HEK293 (cell line): ENCODE data around the gene TSHZ2.

Source experiments
- CTCF ChIA-PET: fragments of 350-600 bp; formaldehyde crosslinking; extraction: SDS; loops from one replicate; lab custom pipeline; 2021; ENCODE audit warnings: antibody characterized with exemption; lab: Yijun Ruan, JAX
- POLR2A ChIA-PET: fragments of 300-600 bp; formaldehyde crosslinking; extraction: SDS; loops from one replicate; lab custom pipeline; 2020; ENCODE audit warnings: antibody characterized with exemption, inconsistent platforms; lab: Yijun Ruan, JAX
- H3K27ac ChIP-seq: fragments of 200-500 bp; sonication (Bioruptor generic); 2 replicates; pipeline ENCODE4 v1.5.1; 2014; ENCODE audit warnings: low read depth, low read length, control low read depth, inconsistent platforms; ENCODE audit errors: extremely low read depth
- H3K36me3 ChIP-seq, 2 experiments: fragments of 200-500 bp in 1 of 2; sonication (Bioruptor generic) in 1 of 2; 1 replicate in 1 of 2; 2 replicates in 1 of 2; pipeline ENCODE4 v1.5.1; 2014 to 2017; ENCODE audit warnings: inconsistent platforms in 2 of 2, low read length in 2 of 2; ENCODE audit not compliant: control insufficient read depth in 2 of 2, insufficient read depth in 1 of 2
- H3K4me1 ChIP-seq: fragments of 200-500 bp; sonication (Bioruptor generic); 2 replicates; pipeline ENCODE4 v1.5.1; 2014; ENCODE audit warnings: mild to moderate bottlenecking, low read length, inconsistent platforms; ENCODE audit not compliant: control insufficient read depth, insufficient read depth
- H3K4me3 ChIP-seq: 2 replicates; pipeline ENCODE4 v1.5.1; 2011; ENCODE audit warnings: low read depth, mild to moderate bottlenecking, control low read depth, low read length, moderate library complexity
- H3K9me3 ChIP-seq: fragments of 200-500 bp; sonication (Bioruptor generic); 2 replicates; pipeline ENCODE4 v1.5.1; 2014; ENCODE audit warnings: low read depth, low read length, inconsistent platforms; ENCODE audit not compliant: control insufficient read depth, insufficient read depth
- FEZF1 ChIP-seq: fragments of 450-650 bp; formaldehyde crosslinking; IDR thresholded peaks from 2 replicates; pipeline ENCODE4 v1.5.1; 2016; ENCODE audit warnings: missing biosample characterization, missing genetic modification characterization
- KLF1 ChIP-seq: fragments of 450-650 bp; formaldehyde crosslinking; IDR thresholded peaks from 2 replicates; pipeline ENCODE4 v1.5.1; 2016; ENCODE audit warnings: missing biosample characterization, missing genetic modification characterization
- KLF9 ChIP-seq: fragments of 450-650 bp; formaldehyde crosslinking; IDR thresholded peaks from 2 replicates; pipeline ENCODE4 v1.5.1; 2016; ENCODE audit warnings: missing biosample characterization, missing genetic modification characterization, low read depth
- SP3 ChIP-seq: fragments of 450-650 bp; formaldehyde crosslinking; IDR thresholded peaks from 2 replicates; pipeline ENCODE4 v1.5.1; 2016; ENCODE audit warnings: missing biosample characterization, missing genetic modification characterization
- ZBTB10 ChIP-seq: fragments of 450-650 bp; formaldehyde crosslinking; IDR thresholded peaks from 2 replicates; pipeline ENCODE4 v1.5.1; 2016; ENCODE audit warnings: missing biosample characterization, missing genetic modification characterization
- ZFP69B ChIP-seq: fragments of 450-650 bp; formaldehyde crosslinking; IDR thresholded peaks from 2 replicates; pipeline ENCODE4 v1.5.1; 2016; ENCODE audit warnings: missing biosample characterization, missing genetic modification characterization
- ZIC2 ChIP-seq: fragments of 450-650 bp; formaldehyde crosslinking; IDR thresholded peaks from 2 replicates; pipeline ENCODE4 v1.5.1; 2016; ENCODE audit warnings: missing biosample characterization, missing genetic modification characterization
- ZNF174 ChIP-seq: fragments of 450-650 bp; formaldehyde crosslinking; IDR thresholded peaks from 2 replicates; pipeline ENCODE4 v1.5.0; 2017; ENCODE audit warnings: missing biosample characterization, mild to moderate bottlenecking, missing genetic modification characterization
- ZNF184 ChIP-seq: fragments of 450-650 bp; IDR thresholded peaks from 2 replicates; pipeline ENCODE4 v1.5.1; 2018; ENCODE audit warnings: missing biosample characterization, mild to moderate bottlenecking, missing genetic modification characterization
- ZNF23 ChIP-seq: fragments of 450-650 bp; formaldehyde crosslinking; IDR thresholded peaks from 2 replicates; pipeline ENCODE4 v1.5.1; 2016; ENCODE audit warnings: missing biosample characterization, missing genetic modification characterization, borderline replicate concordance
- ZNF366 ChIP-seq: fragments of 450-650 bp; formaldehyde crosslinking; conservative IDR thresholded peaks from 2 replicates; pipeline ENCODE4 v1.5.1; 2016; ENCODE audit warnings: missing biosample characterization, missing genetic modification characterization
- ZNF449 ChIP-seq: fragments of 450-650 bp; formaldehyde crosslinking; IDR thresholded peaks from 2 replicates; pipeline ENCODE4 v1.5.1; 2017; ENCODE audit warnings: missing biosample characterization, mild to moderate bottlenecking, missing genetic modification characterization, moderate library complexity
- ZNF529 ChIP-seq: fragments of 450-650 bp; formaldehyde crosslinking; IDR thresholded peaks from 2 replicates; pipeline ENCODE4 v1.5.1; 2017; ENCODE audit warnings: missing genetic modification characterization, missing biosample characterization; ENCODE audit not compliant: insufficient replicate concordance
- ZNF600 ChIP-seq: fragments of 450-650 bp; formaldehyde crosslinking; IDR thresholded peaks from 2 replicates; pipeline ENCODE4 v1.5.1; 2016; ENCODE audit warnings: missing biosample characterization, missing genetic modification characterization
- ZNF626 ChIP-seq: fragments of 450-650 bp; sonication (Bioruptor Pico); formaldehyde crosslinking; IDR thresholded peaks from 2 replicates; pipeline ENCODE4 v1.5.1; 2018; ENCODE audit warnings: missing biosample characterization, missing genetic modification characterization, inconsistent platforms
- TF ChIP-seq, protein P1 (sequence below): fragments of 450-650 bp; formaldehyde crosslinking; IDR thresholded peaks from 2 replicates; pipeline ENCODE4 v1.5.1; 2016; ENCODE audit warnings: missing biosample characterization, missing genetic modification characterization
- TF ChIP-seq, protein P2 (sequence below): fragments of 450-650 bp; formaldehyde crosslinking; optimal IDR thresholded peaks from 2 replicates; pipeline ENCODE3; 2016; ENCODE audit warnings: missing biosample characterization, mild to moderate bottlenecking, missing genetic modification characterization
- TF ChIP-seq, protein P3 (sequence below): fragments of 450-650 bp; formaldehyde crosslinking; conservative IDR thresholded peaks from 2 replicates; pipeline ENCODE4 v1.5.1; 2016; ENCODE audit warnings: low read depth, missing biosample characterization, missing genetic modification characterization

Gene TSHZ2

DNA sequence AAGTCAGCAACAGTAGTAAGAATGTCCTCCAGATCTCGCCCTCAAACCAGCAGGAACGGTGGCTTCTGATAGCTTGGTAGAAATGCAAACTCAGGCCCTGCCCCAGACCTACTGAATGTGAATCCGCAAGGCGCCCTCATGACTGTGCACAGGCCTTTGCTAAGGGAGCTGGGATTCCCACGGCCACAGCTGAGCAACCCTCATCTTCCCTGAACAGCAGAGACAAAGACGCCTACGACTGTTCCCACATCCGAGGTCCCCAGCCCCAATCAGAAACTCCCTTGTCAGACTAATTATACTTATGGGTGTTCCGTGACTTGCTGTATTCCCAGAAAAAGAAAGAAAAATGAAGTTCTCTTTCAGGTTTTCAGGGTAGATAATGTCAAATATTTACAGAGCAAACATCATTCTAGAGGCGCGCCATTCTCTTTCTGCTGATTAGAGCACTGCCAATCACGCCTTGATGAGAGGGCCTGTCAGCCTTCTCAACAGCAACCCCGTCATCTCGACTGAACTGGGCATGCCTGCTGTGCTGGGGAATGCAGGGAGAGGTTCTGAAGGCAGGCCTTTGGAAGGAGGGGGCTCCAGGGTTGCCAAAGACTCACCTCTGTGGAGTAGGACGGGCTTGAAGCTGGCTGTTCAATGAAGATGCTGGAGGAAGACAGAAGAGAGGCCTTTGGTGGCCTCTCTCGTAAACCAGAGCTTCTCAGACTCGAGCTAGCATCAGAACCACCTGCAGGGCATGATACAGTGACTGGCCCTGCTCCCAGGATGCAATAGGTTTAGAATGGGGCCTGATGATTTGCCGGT, 541.5 kb downstream of the TSHZ2 start:
- Histone ChIP-seq H3K36me3 (no peaks in the 10 kb centered on the region), H3K4me3 (no peak overlapping the region), H3K9me3 (no peaks in the 10 kb centered on the region), H3K27ac (no peak overlapping the region), H3K4me1 (no peaks in the 10 kb centered on the region)
- ChIA-PET CTCF (no interaction called here), POLR2A (interaction anchor here (0.6 kb wide), 1 partner anchor 29 kb away, joined by 4 read pairs; no protein-coding TSS in a partner anchor)
- TF ChIP-seq FEZF1 (tag by site-specific recombination) = no peak
- no peak for TF ChIP-seq ZNF449 (tag by site-specific recombination)
- no peak for TF ChIP-seq KLF1 (tag by site-specific recombination)
- TF ChIP-seq, protein P1, sequence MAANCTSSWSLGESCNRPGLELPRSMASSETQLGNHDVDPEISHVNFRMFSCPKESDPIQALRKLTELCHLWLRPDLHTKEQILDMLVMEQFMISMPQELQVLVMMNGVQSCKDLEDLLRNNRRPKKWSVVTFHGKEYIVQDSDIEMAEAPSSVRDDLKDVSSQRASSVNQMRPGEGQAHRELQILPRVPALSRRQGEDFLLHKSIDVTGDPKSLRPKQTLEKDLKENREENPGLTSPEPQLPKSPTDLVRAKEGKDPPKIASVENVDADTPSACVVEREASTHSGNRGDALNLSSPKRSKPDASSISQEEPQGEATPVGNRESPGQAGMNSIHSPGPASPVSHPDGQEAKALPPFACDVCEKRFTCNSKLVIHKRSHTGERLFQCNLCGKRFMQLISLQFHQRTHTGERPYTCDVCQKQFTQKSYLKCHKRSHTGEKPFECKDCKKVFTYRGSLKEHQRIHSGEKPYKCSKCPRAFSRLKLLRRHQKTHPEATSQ (tag by site-specific recombination) = no peak
- no peak for TF ChIP-seq ZFP69B (tag by site-specific recombination)
- TF ChIP-seq ZNF529 = no peak

- POLR2A ChIA-PET = no interaction called here
- CTCF ChIA-PET = interaction anchor here (0.6 to 1.5 kb wide), 2 partner anchors 32 to 50 kb away, joined by 4 read pairs; no protein-coding TSS in a partner anchor
- Histone ChIP-seq H3K9me3 (no peaks in the 10 kb centered on the region), H3K36me3 (no peaks in the 10 kb centered on the region), H3K4me3 (no peak overlapping the region), H3K27ac (no peak overlapping the region), H3K4me1 (no peaks in the 10 kb centered on the region)
- TF ChIP-seq ZNF184 (tag by site-specific recombination) (no peak), ZNF626 (tag by site-specific recombination) (no peak), ZNF600 (tag by site-specific recombination) (no peak), ZNF174 (tag by site-specific recombination) (no peak), ZNF366 (no peak), ZBTB10 (no peak), ZNF23 (tag by site-specific recombination) (no peak), ZIC2 (tag by site-specific recombination) (no peak), KLF9 (no peak), SP3 (tag by site-specific recombination) (no peak)
- TF ChIP-seq, protein P2, sequence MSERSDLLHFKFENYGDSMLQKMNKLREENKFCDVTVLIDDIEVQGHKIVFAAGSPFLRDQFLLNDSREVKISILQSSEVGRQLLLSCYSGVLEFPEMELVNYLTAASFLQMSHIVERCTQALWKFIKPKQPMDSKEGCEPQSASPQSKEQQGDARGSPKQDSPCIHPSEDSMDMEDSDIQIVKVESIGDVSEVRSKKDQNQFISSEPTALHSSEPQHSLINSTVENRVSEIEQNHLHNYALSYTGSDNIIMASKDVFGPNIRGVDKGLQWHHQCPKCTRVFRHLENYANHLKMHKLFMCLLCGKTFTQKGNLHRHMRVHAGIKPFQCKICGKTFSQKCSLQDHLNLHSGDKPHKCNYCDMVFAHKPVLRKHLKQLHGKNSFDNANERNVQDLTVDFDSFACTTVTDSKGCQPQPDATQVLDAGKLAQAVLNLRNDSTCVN = no peak
- TF ChIP-seq, protein P3, sequence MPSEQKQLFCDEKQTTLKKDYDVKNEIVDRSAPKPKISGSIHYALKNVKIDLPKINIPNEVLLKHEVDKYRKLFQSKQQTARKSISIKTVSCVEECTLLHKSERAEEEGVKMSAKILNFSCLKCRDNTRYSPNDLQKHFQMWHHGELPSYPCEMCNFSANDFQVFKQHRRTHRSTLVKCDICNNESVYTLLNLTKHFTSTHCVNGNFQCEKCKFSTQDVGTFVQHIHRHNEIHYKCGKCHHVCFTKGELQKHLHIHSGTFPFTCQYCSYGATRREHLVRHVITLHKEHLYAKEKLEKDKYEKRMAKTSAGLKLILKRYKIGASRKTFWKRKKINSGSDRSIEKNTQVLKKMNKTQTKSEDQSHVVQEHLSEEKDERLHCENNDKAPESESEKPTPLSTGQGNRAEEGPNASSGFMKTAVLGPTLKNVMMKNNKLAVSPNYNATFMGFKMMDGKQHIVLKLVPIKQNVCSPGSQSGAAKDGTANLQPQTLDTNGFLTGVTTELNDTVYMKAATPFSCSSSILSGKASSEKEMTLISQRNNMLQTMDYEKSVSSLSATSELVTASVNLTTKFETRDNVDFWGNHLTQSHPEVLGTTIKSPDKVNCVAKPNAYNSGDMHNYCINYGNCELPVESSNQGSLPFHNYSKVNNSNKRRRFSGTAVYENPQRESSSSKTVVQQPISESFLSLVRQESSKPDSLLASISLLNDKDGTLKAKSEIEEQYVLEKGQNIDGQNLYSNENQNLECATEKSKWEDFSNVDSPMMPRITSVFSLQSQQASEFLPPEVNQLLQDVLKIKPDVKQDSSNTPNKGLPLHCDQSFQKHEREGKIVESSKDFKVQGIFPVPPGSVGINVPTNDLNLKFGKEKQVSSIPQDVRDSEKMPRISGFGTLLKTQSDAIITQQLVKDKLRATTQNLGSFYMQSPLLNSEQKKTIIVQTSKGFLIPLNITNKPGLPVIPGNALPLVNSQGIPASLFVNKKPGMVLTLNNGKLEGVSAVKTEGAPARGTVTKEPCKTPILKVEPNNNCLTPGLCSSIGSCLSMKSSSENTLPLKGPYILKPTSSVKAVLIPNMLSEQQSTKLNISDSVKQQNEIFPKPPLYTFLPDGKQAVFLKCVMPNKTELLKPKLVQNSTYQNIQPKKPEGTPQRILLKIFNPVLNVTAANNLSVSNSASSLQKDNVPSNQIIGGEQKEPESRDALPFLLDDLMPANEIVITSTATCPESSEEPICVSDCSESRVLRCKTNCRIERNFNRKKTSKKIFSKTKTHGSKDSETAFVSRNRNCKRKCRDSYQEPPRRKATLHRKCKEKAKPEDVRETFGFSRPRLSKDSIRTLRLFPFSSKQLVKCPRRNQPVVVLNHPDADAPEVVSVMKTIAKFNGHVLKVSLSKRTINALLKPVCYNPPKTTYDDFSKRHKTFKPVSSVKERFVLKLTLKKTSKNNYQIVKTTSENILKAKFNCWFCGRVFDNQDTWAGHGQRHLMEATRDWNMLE (tag by site-specific recombination) = no peak
Observed at GRCh38 chr20:53515749-53516148, 543.6 kb downstream of the TSHZ2 start.
